Vagina (tissue), 2 donors: ENCODE results near the gene PPP3CB. TPM values are rescaled to one million over a fixed set of nuclear protein-coding genes. Genes with fewer than 3 reads are reported as not detected.

ENCODE experiments used
- DNase-seq, 2 donors: peaks; one replicate each; pipeline ENCODE4 v3.0.0-alpha.2; 2017; ENCODE audit errors: extremely low spot score in 2 of 2
- H3K27ac ChIP-seq: fragments of 200-600 bp; sonication (generic); one replicate; pipeline ENCODE4 v1.5.1; 2019
- H3K27me3 ChIP-seq: fragments of 200-600 bp; sonication (generic); one replicate; pipeline ENCODE4 v1.5.1; 2019
- H3K36me3 ChIP-seq, 2 donors: fragments of 200-600 bp; sonication (generic); one replicate each; pipeline ENCODE4 v1.5.1; 2017 to 2019
- H3K4me1 ChIP-seq: fragments of 200-600 bp; sonication (generic); one replicate; pipeline ENCODE4 v1.5.1; 2019
- H3K4me3 ChIP-seq, 2 donors: fragments of 200-600 bp; sonication (generic); 1 replicate in 1 of 2; 2 replicates in 1 of 2; pipeline ENCODE4 v1.5.1; 2016 to 2019
- H3K9me3 ChIP-seq: fragments of 200-600 bp; sonication (generic); one replicate; pipeline ENCODE4 v1.5.1; 2019
- CTCF ChIP-seq, 3 experiments: fragments of 450-650 bp in 2 of 3; fragments of 200-600 bp in 1 of 3; sonication (generic) in 1 of 3; IDR thresholded peaks; one replicate each; pipeline ENCODE4 v1.5.1; 2017 to 2019; ENCODE audit warnings: antibody characterized with exemption in 3 of 3, mild to moderate bottlenecking in 2 of 3, moderate library complexity in 2 of 3
- POLR2A ChIP-seq, 2 donors: fragments of 450-650 bp; IDR thresholded peaks; one replicate each; pipeline ENCODE4 v1.6.1; 2017; ENCODE audit warnings: antibody characterized with exemption in 2 of 2, mild to moderate bottlenecking in 2 of 2, moderate library complexity in 2 of 2
- POLR2AphosphoS5 ChIP-seq, 2 donors: sonication (generic); formaldehyde crosslinking; IDR thresholded peaks; one replicate each; pipeline ENCODE4 v1.9.0; 2017; ENCODE audit warnings: antibody characterized with exemption in 2 of 2, mild to moderate bottlenecking in 2 of 2, low read depth in 1 of 2; ENCODE audit not compliant: insufficient read depth in 1 of 2
- intact Hi-C: fragments of 100-400 bp; cut with DNase I; formaldehyde crosslinking; loops from one replicate; pipeline ENCODE4 v1.15.1; 2023
- total RNA-seq: library from RNA; depleted of rRNA; stranded (reverse); fragments of >200 nt; gene quantifications from one replicate; pipeline ENCODE4 v1.2.3, GENCODE V29; 2016

Gene PPP3CB
- total RNA-seq: 46.2 TPM

DNA sequence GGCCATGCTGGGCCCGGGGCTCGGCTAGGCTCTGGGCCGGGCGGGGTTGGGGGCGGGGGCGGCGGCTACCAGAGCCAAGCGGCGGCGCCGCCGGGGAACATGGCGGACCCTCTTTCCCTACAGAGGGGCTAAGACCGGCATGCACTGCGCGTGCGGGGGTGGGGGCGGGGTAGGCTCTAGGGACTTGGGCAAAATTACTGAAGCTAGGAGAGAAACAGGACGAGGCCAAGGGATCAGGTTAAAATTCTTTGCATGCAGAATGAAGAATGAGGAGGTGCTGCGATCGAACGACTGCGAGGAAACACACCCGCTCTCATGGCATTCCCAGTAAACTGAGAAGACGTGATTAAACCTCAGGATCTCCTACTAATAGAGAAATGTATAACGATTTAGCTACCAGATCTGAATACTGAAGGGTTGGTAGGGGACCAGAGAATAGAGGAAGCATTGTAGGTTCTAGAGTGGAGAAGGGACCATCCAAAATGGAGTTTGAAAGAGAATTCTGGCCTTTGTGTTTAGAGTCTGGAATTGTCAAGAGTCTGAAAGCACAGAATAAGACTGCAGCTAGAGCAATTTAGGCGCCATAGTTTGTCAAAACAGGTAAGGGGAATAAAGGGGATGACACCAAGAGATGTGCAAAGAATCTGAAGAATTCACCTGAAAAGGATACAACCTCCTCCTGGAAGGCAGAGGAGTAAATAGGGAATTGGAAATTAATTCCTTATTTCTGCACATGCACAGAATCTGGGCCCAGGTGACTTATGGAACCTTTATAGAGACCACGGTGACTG is at the start of gene PPP3CB:
TSS of gene PPP3CB (minus strand) at position 141 of the 791 bp plus-strand sequence. CDS start at position 6, 135 bp downstream.
- H3K9me3 ChIP-seq: no peaks in the 10 kb centered on the region
- peak in 1 of 2 donors; percentile 94 for DNase-seq
- peak within 1 kb of the TSS; percentile 77 to 92 for H3K4me3 ChIP-seq
- peaks cover 0 to 14% of the 10 kb centered on the region in 2 donors for H3K36me3 ChIP-seq
- H3K4me1 ChIP-seq: peaks cover 46% of the 10 kb centered on the region
- intact Hi-C loops: loop anchor here (10.0 kb wide), 1 partner anchor 331 kb away; the partner anchor contains the start of genes ECD and FAM149B1
- TF ChIP-seq CTCF (IDR thresholded peaks at IDR 0.05): no peak
- peak in 1 of 2 donors; percentile 40 for TF ChIP-seq POLR2AphosphoS5 (IDR thresholded peaks at IDR 0.05; ENCODE audit: insufficient read depth in 1 of 2, low read depth in 1 of 2)
- peak within 1 kb of the TSS; percentile 93 for H3K27ac ChIP-seq
- H3K27me3 ChIP-seq: no peaks in the 10 kb centered on the region

DNA sequence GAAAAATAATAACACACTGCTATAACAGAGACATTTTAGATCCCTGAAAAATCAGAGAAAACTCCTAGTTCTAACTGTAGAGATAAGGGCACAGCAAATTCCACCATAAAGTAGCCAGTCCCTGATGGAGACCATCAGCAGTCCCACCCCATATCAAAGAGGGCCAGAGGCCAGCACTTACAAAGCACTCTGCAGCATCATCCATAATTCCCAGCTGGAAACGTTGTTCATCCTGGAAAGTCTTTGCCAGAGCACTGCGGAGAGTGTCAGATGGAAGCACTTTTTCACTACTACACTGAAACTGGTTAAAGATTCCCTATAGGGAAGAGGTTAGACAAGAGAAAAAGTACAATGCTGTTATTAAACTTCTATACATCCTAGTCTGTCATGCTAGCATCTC is 49.5 kb upstream of the PPP3CB start:
- no peak for DNase-seq
- Histone ChIP-seq H3K4me3 (no peak overlapping the region), H3K27ac (no peak overlapping the region), H3K9me3 (no peaks in the 10 kb centered on the region), H3K27me3 (no peaks in the 10 kb centered on the region), H3K4me1 (no peaks in the 10 kb centered on the region), H3K36me3 (peaks cover 0 to 19% of the 10 kb centered on the region in 2 donors)
- TF ChIP-seq POLR2AphosphoS5 (IDR thresholded peaks at IDR 0.05; ENCODE audit: insufficient read depth in 1 of 2, low read depth in 1 of 2): no peak
- no peak for TF ChIP-seq CTCF (IDR thresholded peaks at IDR 0.05)
- no peak for TF ChIP-seq POLR2A (IDR thresholded peaks at IDR 0.05)
- intact Hi-C loops: no loop called here

DNA sequence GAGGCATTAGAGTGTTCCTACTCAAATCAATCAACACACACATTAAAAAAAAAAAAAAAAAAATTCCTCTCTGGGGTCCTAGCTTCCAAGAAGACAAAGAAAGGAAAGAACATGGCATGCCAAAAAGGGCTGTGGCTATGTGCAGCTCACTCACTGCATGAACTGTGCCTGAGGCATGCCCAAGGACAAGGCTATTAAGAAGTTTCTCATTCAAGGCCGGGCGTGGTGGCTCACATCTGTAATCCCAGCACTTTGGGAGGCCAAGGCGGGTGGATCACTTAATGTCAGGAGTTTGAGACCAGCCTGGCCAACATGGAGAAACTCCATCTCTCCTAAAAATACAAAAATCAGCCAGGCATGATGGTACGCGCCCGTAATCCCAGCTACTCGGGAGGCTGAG is 41.9 kb upstream of the PPP3CB start:
- H3K27ac ChIP-seq: no peak overlapping the region
- no peaks in the 10 kb centered on the region for H3K9me3 ChIP-seq
- H3K4me1 ChIP-seq: no peaks in the 10 kb centered on the region
- no peak overlapping the region for H3K4me3 ChIP-seq
- H3K36me3 ChIP-seq: peaks cover 0 to 23% of the 10 kb centered on the region in 2 donors
- intact Hi-C loops: no loop called here
- TF ChIP-seq POLR2A (IDR thresholded peaks at IDR 0.05) (no peak), CTCF (IDR thresholded peaks at IDR 0.05) (no peak), POLR2AphosphoS5 (IDR thresholded peaks at IDR 0.05; ENCODE audit: insufficient read depth in 1 of 2, low read depth in 1 of 2) (no peak)
- H3K27me3 ChIP-seq: no peaks in the 10 kb centered on the region
- no peak for DNase-seq

DNA sequence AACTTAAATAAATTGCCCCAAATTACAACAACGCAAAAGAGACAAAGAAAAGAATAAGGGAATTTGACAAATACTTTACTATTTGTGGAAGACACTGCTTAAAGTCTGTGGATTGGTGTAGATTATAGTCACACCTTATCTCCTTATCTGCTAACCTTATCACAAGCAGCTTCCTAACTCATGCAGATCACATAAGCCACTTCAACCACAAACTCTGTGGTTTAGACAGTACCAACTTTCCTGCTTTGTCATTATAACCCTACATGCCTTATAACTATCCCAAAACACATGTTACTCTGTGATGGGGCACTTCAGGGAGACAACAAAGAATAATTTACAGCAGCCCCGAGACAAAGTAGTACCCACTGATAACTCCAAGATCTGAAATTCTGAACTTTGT is 41.5 kb upstream of the PPP3CB start:
- Histone ChIP-seq H3K4me1 (no peaks in the 10 kb centered on the region), H3K27ac (no peak overlapping the region), H3K4me3 (no peak overlapping the region), H3K9me3 (no peaks in the 10 kb centered on the region), H3K27me3 (no peaks in the 10 kb centered on the region), H3K36me3 (peaks cover 0 to 19% of the 10 kb centered on the region in 2 donors)
- intact Hi-C loops: no loop called here
- no peak for DNase-seq
- TF ChIP-seq POLR2AphosphoS5 (IDR thresholded peaks at IDR 0.05; ENCODE audit: insufficient read depth in 1 of 2, low read depth in 1 of 2): no peak
- TF ChIP-seq CTCF (IDR thresholded peaks at IDR 0.05): no peak
- TF ChIP-seq POLR2A (IDR thresholded peaks at IDR 0.05): no peak

- Histone ChIP-seq H3K36me3 (peaks cover 0 to 6% of the 10 kb centered on the region in 2 donors), H3K9me3 (no peaks in the 10 kb centered on the region), H3K27ac (no peak overlapping the region), H3K4me3 (no peak overlapping the region), H3K27me3 (no peaks in the 10 kb centered on the region), H3K4me1 (no peaks in the 10 kb centered on the region)
- TF ChIP-seq POLR2AphosphoS5 (IDR thresholded peaks at IDR 0.05; ENCODE audit: insufficient read depth in 1 of 2, low read depth in 1 of 2): no peak
- TF ChIP-seq CTCF (IDR thresholded peaks at IDR 0.05): no peak
- no peak for TF ChIP-seq POLR2A (IDR thresholded peaks at IDR 0.05)
- intact Hi-C loops: no loop called here
- no peak for DNase-seq
Observed at GRCh38 chr10:73534857-73535256, 39.0 kb upstream of the PPP3CB start.
